Iris pigment epithelial cell (primary cell): ENCODE results near the gene SH3RF3.
A peak's percentile ranks its signal among the peaks of the same experiment; 100 is the strongest.

Source experiments
- DNase-seq: peaks from one replicate; pipeline ENCODE4 v3.0.0-alpha.2; 2011; ENCODE audit warnings: low read depth

Gene SH3RF3

GRCh38 chr2:109454765-109455394, 325.9 kb downstream of the SH3RF3 start:
- DNase-seq = no peak

DNA sequence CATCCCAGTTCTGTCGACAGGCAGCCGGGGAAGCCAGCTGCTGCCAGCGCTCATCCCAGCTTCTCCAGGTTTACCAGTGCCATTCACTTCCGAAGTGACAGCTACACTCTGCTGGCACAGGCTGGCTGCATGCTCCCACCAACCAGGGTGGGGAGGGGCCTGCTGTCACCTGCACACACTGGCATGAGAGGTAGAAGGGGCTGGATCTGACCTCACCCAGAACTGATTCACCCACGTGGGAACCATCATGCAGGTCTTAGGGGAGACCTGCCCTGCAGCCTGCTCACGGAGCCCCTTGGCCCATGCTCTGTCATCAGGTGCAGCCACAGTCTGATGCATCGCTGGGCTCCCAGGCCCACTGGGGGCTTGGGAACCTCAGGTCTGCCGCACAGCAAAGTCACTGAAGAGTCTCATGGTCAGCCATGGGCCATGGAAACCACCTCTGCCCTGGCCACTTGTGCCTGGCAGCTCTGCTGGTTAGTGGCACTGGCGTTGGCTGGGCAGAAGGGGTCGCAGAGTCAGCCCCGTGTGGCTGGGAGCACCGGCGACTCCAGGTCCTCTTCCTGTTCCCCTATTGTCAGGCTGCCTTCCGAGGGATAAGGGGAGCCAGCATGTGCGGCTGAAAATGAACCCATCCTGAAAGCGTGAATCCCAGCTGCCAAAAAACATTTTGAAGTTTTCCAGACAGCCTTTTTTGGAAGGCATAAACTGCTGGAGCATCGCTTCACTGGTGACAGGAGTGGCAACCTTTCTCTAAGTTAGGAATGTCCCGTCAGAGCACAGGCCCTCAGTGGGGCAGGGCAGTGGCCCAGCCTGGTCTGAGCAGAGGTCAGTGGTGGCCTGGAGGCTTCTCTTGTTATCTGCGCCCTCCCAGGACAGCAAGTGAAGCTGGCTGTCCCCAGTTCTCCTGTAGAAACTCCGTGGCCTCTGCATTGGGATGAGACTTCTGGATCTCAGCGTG, 327.0 kb downstream of the SH3RF3 start:
- no peak for DNase-seq

GRCh38 chr2:109456776-109457175, 327.8 kb downstream of the SH3RF3 start:
- no peak for DNase-seq

GRCh38 chr2:109457366-109457765, 328.4 kb downstream of the SH3RF3 start:
- no peak for DNase-seq

- DNase-seq = no peak
Measured at GRCh38 chr2:109457794-109458193, 328.8 kb downstream of the SH3RF3 start.

DNA sequence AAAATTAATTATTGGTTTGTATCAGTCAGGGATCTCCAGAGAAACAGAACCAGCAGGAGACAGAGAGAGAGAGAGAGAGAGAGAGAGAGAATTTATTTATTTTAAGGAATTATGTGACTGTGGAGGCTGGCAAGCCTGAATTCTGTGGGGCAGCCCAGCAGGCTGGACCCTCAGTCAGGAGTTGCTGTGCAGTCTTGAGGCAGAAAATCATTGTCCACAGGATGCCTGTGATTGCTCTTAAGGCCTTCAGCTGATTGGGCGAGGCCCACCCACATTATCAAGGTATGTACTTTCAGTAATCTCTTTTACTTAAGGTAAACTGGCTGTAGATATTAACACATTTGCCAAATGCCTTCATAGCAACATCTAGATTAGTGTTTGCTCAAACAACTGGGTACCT, 329.5 kb downstream of the SH3RF3 start:
- no peak for DNase-seq

- no peak for DNase-seq
Measured at GRCh38 chr2:109459485-109459884, 330.5 kb downstream of the SH3RF3 start.

- no peak for DNase-seq
Measured at GRCh38 chr2:109460553-109461324, 331.7 kb downstream of the SH3RF3 start.

- no peak for DNase-seq
Measured at GRCh38 chr2:109463236-109463635, 334.2 kb downstream of the SH3RF3 start.

DNA sequence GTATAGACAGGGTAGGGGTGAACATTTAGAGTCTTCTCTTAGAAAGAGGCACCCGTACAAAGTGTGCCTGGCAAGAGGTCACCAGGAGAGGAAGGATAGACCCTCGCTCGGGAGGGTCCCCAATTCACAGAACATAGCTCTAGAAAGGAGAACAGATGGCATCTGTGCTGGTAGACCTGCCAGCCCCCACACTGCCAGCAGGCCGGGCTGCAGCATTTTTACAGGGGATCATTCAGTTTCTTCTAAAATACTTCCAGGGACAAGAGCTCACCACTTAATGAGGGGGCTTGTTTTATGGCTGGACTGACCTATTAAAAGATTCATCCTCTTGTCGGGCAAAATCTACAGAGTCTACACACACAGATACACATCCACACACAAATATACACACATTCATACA, 334.9 kb downstream of the SH3RF3 start:
- no peak for DNase-seq

- peak; percentile 61 for DNase-seq
Measured at GRCh38 chr2:109466674-109467575, 337.9 kb downstream of the SH3RF3 start.

DNA sequence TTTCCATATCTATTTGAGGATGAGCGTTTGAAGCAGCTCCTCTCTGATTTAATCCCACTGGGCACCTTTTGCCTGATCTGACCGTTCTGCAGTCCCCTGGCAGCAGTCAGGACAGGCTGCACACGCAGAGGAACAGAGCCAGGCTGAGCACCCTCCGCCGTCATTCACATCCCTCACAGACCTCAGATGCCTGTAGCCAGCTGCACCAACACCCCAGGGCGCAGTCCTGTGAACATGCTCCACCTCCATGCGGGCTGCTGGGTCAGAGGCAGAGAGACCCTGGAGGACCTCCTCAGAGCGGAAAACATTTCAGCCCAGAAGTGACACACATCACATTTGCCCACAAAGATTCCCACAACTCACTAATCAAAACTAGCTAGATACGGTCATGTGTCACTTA, 338.7 kb downstream of the SH3RF3 start:
- DNase-seq = no peak

DNA sequence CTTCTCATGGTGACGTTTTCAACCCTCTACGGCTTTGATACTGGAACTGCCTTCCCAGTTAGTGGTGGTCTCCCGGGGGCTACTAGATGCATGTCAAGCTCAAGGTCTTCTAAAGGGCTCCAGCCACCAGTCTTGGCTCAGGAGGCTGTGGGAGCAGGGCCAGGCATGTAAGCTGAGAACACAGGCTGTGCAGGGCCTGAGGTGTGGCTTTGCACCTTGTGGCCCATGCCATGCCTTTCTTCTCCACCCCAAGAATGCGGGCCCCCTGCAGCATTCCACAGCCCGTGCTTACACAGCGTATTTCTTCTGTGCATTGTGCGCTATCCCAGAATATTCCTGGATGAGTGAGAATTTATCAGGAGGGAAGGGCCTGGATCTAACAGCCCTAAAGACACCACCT, 339.9 kb downstream of the SH3RF3 start:
- DNase-seq = no peak

DNA sequence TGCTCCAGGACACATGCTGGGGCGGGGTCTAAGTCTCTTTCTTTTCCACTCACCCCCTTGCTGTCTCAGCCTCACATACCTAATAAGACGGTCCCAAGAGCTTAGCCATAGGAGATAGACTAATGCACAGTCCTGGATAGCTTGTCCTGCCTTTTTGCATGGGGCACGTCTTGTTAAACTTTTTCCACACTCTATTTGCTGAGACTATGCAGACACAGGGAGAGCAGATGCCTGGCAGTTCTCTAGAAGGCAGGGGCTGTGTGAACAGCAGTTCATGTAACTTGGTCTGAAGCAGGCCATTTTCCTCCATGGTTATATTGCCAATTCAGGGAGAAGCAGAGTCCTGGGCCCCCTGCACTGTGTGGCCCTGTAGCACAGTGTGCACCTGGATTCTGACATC, 342.7 kb downstream of the SH3RF3 start:
- DNase-seq = no peak

DNA sequence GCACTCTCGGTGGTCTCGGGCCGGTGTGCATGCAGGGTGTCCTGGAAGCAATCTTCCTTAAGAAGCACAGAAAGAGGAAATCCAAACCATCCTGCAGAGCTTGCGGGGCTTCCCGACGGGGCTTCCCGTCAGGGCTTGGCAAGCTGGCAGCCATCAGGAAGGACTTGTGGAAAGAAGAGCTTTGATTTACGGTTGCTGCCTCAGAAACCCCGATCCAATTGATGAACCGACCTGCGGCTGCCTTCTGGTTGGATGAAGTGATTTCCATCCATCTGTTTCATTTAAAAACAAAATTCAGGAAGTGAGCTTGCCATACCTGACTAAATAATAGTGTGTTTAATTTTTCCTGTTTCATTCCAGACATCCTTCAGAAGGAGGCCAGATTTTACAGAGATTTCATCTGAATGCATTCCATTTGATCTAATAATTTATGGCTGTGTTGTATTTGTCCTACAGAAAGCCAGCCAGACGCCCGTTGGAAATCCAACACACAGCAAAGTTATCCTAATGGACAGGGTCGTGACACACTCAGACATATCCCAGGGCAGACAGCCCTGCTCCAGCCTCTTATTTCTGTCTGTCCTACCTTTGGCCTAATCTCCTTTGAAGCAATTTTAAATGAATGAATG, 343.4 kb downstream of the SH3RF3 start:
- DNase-seq = no peak

- DNase-seq = no peak
Measured at GRCh38 chr2:109472974-109473373, 344.0 kb downstream of the SH3RF3 start.

GRCh38 chr2:109473616-109474318, 344.8 kb downstream of the SH3RF3 start:
- DNase-seq = no peak

GRCh38 chr2:109474319-109474825, 345.4 kb downstream of the SH3RF3 start:
- DNase-seq = no peak

DNA sequence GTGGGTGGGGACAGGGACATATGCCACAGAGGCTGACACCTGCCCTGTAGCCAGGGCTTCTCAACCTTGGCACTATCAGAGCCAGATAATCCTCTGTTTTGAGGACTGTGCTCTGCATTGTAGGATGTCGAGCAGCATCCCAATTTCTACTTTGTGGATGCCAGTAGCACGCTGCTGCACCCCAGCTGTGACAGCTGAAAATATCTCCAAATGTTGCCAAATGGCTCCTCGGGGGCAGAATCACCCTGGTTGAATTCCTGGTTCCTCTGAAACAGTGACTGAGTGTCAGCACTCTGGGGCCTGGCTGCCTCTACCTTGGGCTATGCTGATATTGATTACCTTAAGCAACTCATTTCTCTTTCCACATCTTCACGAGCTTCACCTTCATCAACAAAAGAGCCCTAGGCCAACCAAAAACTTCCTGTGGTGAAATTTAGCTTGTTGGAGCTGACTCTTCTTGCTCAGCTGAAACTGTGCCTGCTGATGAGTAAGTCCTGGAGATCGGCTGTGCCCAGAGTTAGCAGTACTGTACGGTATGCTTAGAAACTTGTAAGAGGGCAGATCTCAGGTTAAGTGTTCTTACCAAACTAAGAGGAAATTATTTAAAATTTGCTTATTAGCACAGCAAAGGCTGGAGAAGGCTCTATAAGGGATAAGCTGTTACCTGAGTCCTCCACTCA, 346.7 kb downstream of the SH3RF3 start:
- DNase-seq = peak; percentile 77
